ENCODE results near the gene EVI2B. TPM values are rescaled to one million over a fixed set of nuclear protein-coding genes. Genes with fewer than 3 reads are reported as not detected.

The EVI2B gene
- total RNA-seq, 2 experiments from 2014 or later = 99.1 to 102 TPM

- Mint-ChIP-seq H3K4me3 (no peak overlapping the region), H3K27me3 (no peaks in the 10 kb centered on the region), H3K4me1 (ENCODE audit: low read depth) (no peaks in the 10 kb centered on the region), H3K27ac (no peak overlapping the region), H3K9me3 (no peaks in the 10 kb centered on the region), H3K36me3 (ENCODE audit: low read depth) (peaks cover 5% of the 10 kb centered on the region)
- CTCF ChIA-PET = no interaction called here
- no peaks in the 10 kb centered on the region for H3K4me1 ChIP-seq (ENCODE audit: insufficient read depth, low read length)
- POLR2A ChIA-PET = no interaction called here
- H3K9me3 ChIP-seq (ENCODE audit: control insufficient read depth in 1 of 2, insufficient read depth in 1 of 2, low read length in 2 of 2) = no peaks in the 10 kb centered on the region
- no peaks in the 10 kb centered on the region for H3K27me3 ChIP-seq (ENCODE audit: control insufficient read depth in 1 of 2, insufficient read depth in 2 of 2, low read length in 2 of 2)
- no peak overlapping the region for H3K27ac ChIP-seq (ENCODE audit: low read depth in 1 of 2, low read length in 2 of 2)
- DNase-seq = peak in 1 of 14 experiments; percentile 13
- intact Hi-C loops (cut with DNase I, micrococcal nuclease) = no loop called here
- no peaks in the 10 kb centered on the region for H3K36me3 ChIP-seq (ENCODE audit: insufficient read depth, low read length)
- H3K4me3 ChIP-seq (ENCODE audit: low read length) = no peak overlapping the region
- no peak for ATAC-seq (ENCODE audit: poor library complexity)
- TF ChIP-seq CTCF (IDR thresholded peaks at IDR 0.05) = no peak
Observed at GRCh38 chr17:31274252-31274651, 39.6 kb downstream of the EVI2B start.

DNA sequence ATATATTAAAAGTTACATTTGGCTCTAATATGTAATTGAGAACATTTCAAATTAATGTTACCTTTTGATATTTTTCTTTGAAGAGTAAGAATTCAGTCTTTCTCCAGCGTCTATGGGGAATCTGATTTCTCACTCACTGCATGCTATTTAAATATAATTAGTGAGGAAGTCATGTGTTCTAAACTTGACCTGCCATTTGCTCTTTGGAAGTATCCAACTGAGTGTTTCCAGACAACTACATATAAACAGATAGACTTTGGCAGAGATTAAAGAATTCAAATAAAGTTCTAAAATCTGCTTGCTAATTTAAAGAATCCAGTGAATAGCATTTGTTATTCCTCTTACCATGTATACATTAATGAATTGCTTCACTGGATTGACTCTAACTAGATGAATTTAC, 40.3 kb downstream of the EVI2B start:
- H3K36me3 Mint-ChIP-seq (ENCODE audit: low read depth) = peaks cover 9% of the 10 kb centered on the region
- Histone ChIP-seq H3K4me3 (ENCODE audit: low read length) (no peak overlapping the region), H3K9me3 (ENCODE audit: control insufficient read depth in 1 of 2, insufficient read depth in 1 of 2, low read length in 2 of 2) (no peaks in the 10 kb centered on the region), H3K36me3 (ENCODE audit: insufficient read depth, low read length) (no peaks in the 10 kb centered on the region), H3K4me1 (ENCODE audit: insufficient read depth, low read length) (no peaks in the 10 kb centered on the region), H3K27me3 (ENCODE audit: control insufficient read depth in 1 of 2, insufficient read depth in 2 of 2, low read length in 2 of 2) (no peaks in the 10 kb centered on the region), H3K27ac (ENCODE audit: low read depth in 1 of 2, low read length in 2 of 2) (no peak overlapping the region)
- H3K27me3 Mint-ChIP-seq = no peaks in the 10 kb centered on the region
- H3K4me1 Mint-ChIP-seq (ENCODE audit: low read depth) = no peaks in the 10 kb centered on the region
- ChIA-PET CTCF (no interaction called here), POLR2A (no interaction called here)
- ATAC-seq (ENCODE audit: poor library complexity) (no peak), DNase-seq (no peak)
- no peak overlapping the region for H3K27ac Mint-ChIP-seq
- no peak overlapping the region for H3K4me3 Mint-ChIP-seq
- no peaks in the 10 kb centered on the region for H3K9me3 Mint-ChIP-seq
- no peak for TF ChIP-seq CTCF (IDR thresholded peaks at IDR 0.05)
- intact Hi-C loops (cut with DNase I, micrococcal nuclease) = loop anchor here in 1 of 2 experiments (2.0 kb wide), 1 partner anchor 91 kb away; no protein-coding TSS in a partner anchor

- Mint-ChIP-seq H3K4me3 (no peak overlapping the region), H3K27ac (no peak overlapping the region), H3K36me3 (ENCODE audit: low read depth) (peaks cover 9% of the 10 kb centered on the region), H3K4me1 (ENCODE audit: low read depth) (no peaks in the 10 kb centered on the region), H3K9me3 (no peaks in the 10 kb centered on the region), H3K27me3 (no peaks in the 10 kb centered on the region)
- Histone ChIP-seq H3K4me3 (ENCODE audit: low read length) (no peak overlapping the region), H3K9me3 (ENCODE audit: control insufficient read depth in 1 of 2, insufficient read depth in 1 of 2, low read length in 2 of 2) (no peaks in the 10 kb centered on the region), H3K36me3 (ENCODE audit: insufficient read depth, low read length) (no peaks in the 10 kb centered on the region), H3K27ac (ENCODE audit: low read depth in 1 of 2, low read length in 2 of 2) (no peak overlapping the region), H3K4me1 (ENCODE audit: insufficient read depth, low read length) (no peaks in the 10 kb centered on the region), H3K27me3 (ENCODE audit: control insufficient read depth in 1 of 2, insufficient read depth in 2 of 2, low read length in 2 of 2) (no peaks in the 10 kb centered on the region)
- intact Hi-C loops (cut with DNase I, micrococcal nuclease) = loop anchor here in 1 of 2 experiments (2.0 kb wide), 1 partner anchor 92 kb away; no protein-coding TSS in a partner anchor
- ChIA-PET POLR2A (interaction anchor here (0.6 kb wide), 1 partner anchor 38 kb away, joined by 4 read pairs; no protein-coding TSS in a partner anchor), CTCF (interaction anchor here (0.5 kb wide), 1 partner anchor 21 kb away, joined by 3 read pairs; no protein-coding TSS in a partner anchor)
- no peak for TF ChIP-seq CTCF (IDR thresholded peaks at IDR 0.05)
- ATAC-seq (ENCODE audit: poor library complexity) (no peak), DNase-seq (no peak)
Observed at GRCh38 chr17:31272803-31273202, 41.1 kb downstream of the EVI2B start.
